T-helper 9 cell (primary cell): ENCODE measurements around the gene PAX6.
"Not testable (repeated sequence)": the region's sequence is repeated elsewhere in the genome, so short reads cannot be mapped to it uniquely, and the experiment has no call there.

Experiments
- DNase-seq: peaks from one replicate; pipeline ENCODE4 v3.0.0-alpha.2; 2020

PAX6 gene

DNA sequence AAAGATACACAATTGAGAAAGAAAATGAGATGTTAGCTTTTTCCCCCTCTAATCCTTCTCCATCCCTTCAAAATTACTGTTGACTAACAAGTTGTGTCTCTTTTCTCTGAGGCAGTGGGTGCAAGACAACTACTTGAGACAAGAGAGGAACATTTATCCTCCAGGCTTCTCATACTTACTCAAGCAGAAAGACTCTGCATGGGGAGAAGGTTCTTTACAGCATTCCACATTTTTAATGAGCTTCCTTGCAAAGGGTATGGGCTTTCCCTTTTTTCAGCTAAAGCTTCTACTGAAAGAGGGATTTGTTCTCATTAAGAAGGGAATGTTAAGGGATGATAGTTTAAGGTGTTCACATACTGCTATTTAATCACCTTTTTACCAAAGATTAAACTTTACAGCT is 47.8 kb downstream of the PAX6 start:
- DNase-seq, result no peak

DNA sequence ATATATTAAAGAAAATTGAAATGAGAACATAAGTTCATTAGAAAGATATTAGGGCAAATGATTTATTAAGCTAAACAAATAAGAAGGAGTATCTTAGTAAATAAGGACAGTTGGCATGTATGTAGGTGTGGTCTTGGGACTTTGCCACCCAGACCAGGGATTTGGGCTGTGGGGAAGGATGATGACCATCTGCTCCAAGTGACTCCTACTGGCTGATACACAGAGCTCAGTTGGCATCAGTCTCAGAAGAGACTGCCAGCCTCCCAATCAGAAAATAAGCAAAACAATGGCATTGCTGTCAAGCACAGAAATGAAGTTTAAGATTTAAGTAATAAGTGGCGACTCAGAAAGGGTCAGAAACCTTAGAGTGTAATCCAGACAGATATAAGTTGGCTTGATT is 49.5 kb downstream of the PAX6 start:
- DNase-seq, result no peak

DNA sequence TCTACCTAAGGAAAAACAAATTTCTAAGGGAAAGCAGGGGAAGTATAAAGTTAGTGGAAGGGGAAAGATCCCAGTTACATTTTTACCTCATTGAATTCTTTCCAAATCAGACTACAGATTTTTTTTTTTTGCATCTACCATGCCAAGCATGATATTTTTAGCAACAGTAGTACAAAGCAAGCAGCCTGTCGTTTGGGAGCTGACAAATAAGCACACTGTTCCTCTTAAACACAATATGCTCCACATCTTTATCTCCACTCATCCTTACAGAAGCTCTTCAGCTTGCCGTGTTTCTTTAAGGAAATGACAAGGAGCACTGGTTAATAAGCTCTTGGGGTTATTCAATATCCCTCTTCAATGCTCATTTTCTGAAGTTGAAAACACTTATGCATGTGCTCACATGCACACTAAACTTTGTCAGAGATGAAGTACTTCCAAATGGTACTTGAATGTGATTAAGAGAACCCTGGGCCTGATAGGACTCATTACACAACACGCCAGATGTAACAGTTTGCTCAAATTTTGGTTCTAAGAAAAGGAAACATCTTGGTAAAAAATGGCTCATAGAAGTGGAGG is 53.8 kb downstream of the PAX6 start:
- DNase-seq, result no peak

DNA sequence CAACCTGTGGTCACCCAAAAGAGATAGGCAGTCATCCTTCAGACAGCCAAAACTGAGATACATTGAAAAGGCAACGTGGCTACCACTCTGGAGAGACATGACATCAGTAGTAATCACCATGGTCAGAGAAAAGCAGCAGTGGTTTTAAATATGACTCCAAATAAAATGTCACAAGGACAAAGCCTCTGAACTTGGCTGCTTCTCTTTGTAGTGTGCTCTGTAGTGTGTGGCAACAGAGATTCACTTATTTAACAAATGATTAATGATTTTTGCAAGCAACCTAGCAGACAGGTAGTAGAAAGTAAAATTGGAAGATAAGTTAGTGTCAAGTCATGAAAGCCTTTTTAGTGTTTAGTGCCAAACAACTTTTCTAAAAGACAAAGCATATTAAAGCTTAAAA is 63.5 kb downstream of the PAX6 start:
- DNase-seq, result no peak

DNA sequence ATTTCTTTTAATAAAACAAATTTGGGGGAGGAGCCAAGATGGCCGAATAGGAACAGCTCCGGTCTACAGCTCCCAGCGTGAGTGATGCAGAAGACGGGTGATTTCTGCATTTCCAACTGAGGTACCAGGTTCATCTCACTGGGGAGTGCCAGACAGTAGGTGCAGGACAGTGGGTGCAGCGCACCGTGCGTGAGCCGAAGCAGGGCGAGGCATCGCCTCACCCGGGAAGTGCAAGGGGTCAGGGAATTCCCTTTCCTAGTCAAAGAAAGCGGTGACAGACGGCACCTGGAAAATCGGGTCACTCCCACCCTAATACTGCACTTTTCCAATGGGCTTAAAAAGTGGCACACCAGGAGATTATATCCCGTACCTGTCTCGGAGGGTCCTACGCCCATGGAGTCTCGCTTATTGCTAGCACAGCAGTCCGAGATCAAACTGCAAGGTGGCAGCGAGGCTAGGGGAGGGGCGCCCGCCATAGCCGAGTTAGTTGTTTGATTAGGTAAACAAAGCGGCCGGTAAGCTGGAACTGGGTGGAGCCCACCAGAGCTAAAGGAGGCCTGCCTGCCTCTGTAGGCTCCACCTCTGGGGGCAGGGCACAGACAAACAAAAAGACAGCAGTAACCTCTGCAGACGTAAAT is 70.3 kb downstream of the PAX6 start:
- DNase-seq, result not testable (repeated sequence)

DNA sequence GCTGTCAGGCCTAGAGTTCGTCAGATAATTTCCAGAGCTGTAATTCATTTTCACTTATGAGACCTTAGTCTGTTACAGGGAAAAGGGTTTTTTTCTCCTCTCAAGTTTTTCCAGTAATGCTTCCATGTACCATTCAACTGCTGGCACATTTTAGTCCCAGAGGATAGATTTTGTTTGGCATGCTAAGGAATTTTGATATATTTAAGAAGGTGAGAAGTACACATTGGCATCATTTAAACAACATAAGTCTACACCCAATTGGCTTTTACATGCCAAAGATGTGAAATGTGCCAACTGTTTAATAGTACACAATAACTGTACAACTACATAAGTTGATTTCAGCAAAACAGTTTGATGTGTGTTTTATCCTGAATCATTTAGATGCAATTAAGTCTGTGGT is 71.0 kb downstream of the PAX6 start:
- no peak for DNase-seq
